CD14-positive monocyte (primary cell): ENCODE results near the gene TMEM232. TPM values are rescaled to one million over a fixed set of nuclear protein-coding genes. Genes with fewer than 3 reads are reported as not detected.

Source experiments
- DNase-seq, 3 donors: peaks; one replicate each; pipeline ENCODE4 v3.0.0-alpha.2; 2011 to 2022
- H2AFZ ChIP-seq: 2 replicates; pipeline ENCODE4 v1.6.0; 2012; ENCODE audit warnings: mild to moderate bottlenecking, low read depth, low read length, inconsistent platforms; ENCODE audit not compliant: insufficient read depth, poor library complexity, severe bottlenecking
- H3K27ac ChIP-seq, 2 donors: 1 replicate in 1 of 2; 2 replicates in 1 of 2; pipeline ENCODE4 v1.5.1; 2012 to 2013; ENCODE audit warnings: low read length in 2 of 2, control low read depth in 1 of 2, inconsistent platforms in 1 of 2, low read depth in 1 of 2, mild to moderate bottlenecking in 1 of 2
- H3K27me3 ChIP-seq, 2 donors: one replicate each; pipeline versions ENCODE4 v1.6.0 to v1.6.1; 2011 to 2013; ENCODE audit warnings: low read length in 2 of 2; ENCODE audit not compliant: control insufficient read depth in 2 of 2, insufficient read depth in 2 of 2
- H3K36me3 ChIP-seq, 2 donors: replicated peaks in 1 of 2; 1 replicate in 1 of 2; 2 replicates in 1 of 2; pipeline versions ENCODE4 v1.5.1 to v1.6.1; 2012 to 2013; ENCODE audit warnings: low read length in 2 of 2, control low read depth in 1 of 2, inconsistent platforms in 1 of 2, mild to moderate bottlenecking in 1 of 2; ENCODE audit not compliant: insufficient read depth in 2 of 2, control insufficient read depth in 1 of 2
- H3K4me1 ChIP-seq, 2 donors: 1 replicate in 1 of 2; 2 replicates in 1 of 2; pipeline versions ENCODE4 v1.5.1 to v1.6.1; 2012 to 2013; ENCODE audit warnings: low read length in 2 of 2, control low read depth in 1 of 2, inconsistent platforms in 1 of 2, mild to moderate bottlenecking in 1 of 2, moderate library complexity in 1 of 2; ENCODE audit not compliant: insufficient read depth in 2 of 2, control insufficient read depth in 1 of 2
- H3K4me2 ChIP-seq: replicated peaks from 2 replicates; pipeline ENCODE3; 2012; ENCODE audit warnings: low read length, moderate library complexity, mild to moderate bottlenecking; ENCODE audit not compliant: poor library complexity, severe bottlenecking; ENCODE audit errors: extremely low read depth
- H3K4me3 ChIP-seq, 3 experiments: fragments of 200-600 bp in 1 of 3; sonication (generic) in 1 of 3; replicated peaks in 1 of 3; 1 replicate in 2 of 3; 2 replicates in 1 of 3; pipeline ENCODE4 v1.5.1; 2011 to 2013; ENCODE audit warnings: low read length in 3 of 3, mild to moderate bottlenecking in 3 of 3, control low read depth in 2 of 3, low read depth in 2 of 3, inconsistent platforms in 1 of 3, moderate library complexity in 1 of 3
- H3K79me2 ChIP-seq: 2 replicates; pipeline ENCODE4 v1.6.0; 2012; ENCODE audit warnings: mild to moderate bottlenecking, control low read depth, inconsistent platforms, low read length, moderate library complexity; ENCODE audit not compliant: insufficient read depth
- H3K9ac ChIP-seq: 2 replicates; pipeline ENCODE4 v1.6.0; 2017; ENCODE audit warnings: low read length, mild to moderate bottlenecking; ENCODE audit not compliant: insufficient read depth, poor library complexity, severe bottlenecking
- H3K9me3 ChIP-seq, 2 donors: replicated peaks in 1 of 2; 1 replicate in 1 of 2; 2 replicates in 1 of 2; pipeline versions ENCODE4 v1.5.1 to v1.6.1; 2012 to 2013; ENCODE audit warnings: low read length in 2 of 2, control low read depth in 1 of 2; ENCODE audit not compliant: control insufficient read depth in 1 of 2, insufficient read depth in 1 of 2
- H4K20me1 ChIP-seq: 2 replicates; pipeline ENCODE4 v1.6.0; 2012; ENCODE audit warnings: mild to moderate bottlenecking, low read length, control low read depth, moderate library complexity; ENCODE audit not compliant: insufficient read depth
- H3K27ac Mint-ChIP-seq, 7 donors: one replicate each; pipeline ENCODE4 v1.8.0; 2020; ENCODE audit warnings: mild to moderate bottlenecking in 7 of 7, mixed read lengths in 7 of 7, moderate library complexity in 6 of 7, inconsistent platforms in 2 of 7
- H3K27me3 Mint-ChIP-seq, 3 donors: one replicate each; pipeline ENCODE4 v1.8.0; 2021 to 2022; ENCODE audit warnings: low read depth in 3 of 3, mild to moderate bottlenecking in 3 of 3, mixed read lengths in 3 of 3, moderate library complexity in 3 of 3, inconsistent platforms in 1 of 3
- H3K36me3 Mint-ChIP-seq, 2 donors: one replicate each; pipeline ENCODE4 v1.8.0; 2020; ENCODE audit warnings: mixed read lengths in 2 of 2, inconsistent platforms in 1 of 2, mild to moderate bottlenecking in 1 of 2
- H3K4me1 Mint-ChIP-seq: one replicate; pipeline ENCODE4 v1.8.0; 2020; ENCODE audit warnings: mild to moderate bottlenecking, mixed read lengths
- H3K4me3 Mint-ChIP-seq, 2 donors: one replicate each; pipeline ENCODE4 v1.8.0; 2020; ENCODE audit warnings: mild to moderate bottlenecking in 2 of 2, mixed read lengths in 2 of 2, moderate library complexity in 1 of 2
- H3K9me3 Mint-ChIP-seq, 7 donors: one replicate each; pipeline ENCODE4 v1.8.0; 2020 to 2022; ENCODE audit warnings: mixed read lengths in 7 of 7, mild to moderate bottlenecking in 6 of 7, moderate library complexity in 6 of 7, inconsistent platforms in 2 of 7
- CTCF ChIP-seq: fragments of 200-600 bp; IDR thresholded peaks from one replicate; pipeline ENCODE4 v1.8.0; 2022; ENCODE audit warnings: antibody characterized with exemption, mild to moderate bottlenecking
- WGBS: methylation state at CpG from one replicate; pipeline ENCODE4 v1.1.5; 2013; ENCODE audit warnings: missing lambda C conversion rate; ENCODE audit not compliant: insufficient coverage; 5-methylcytosine and 5-hydroxymethylcytosine counted together
- intact Hi-C, 2 donors: fragments of 100-400 bp; cut with micrococcal nuclease; formaldehyde crosslinking; loops; one replicate each; pipeline versions ENCODE4 v1.15.0 to v1.15.1; 2023
- polyA plus RNA-seq, 3 donors: library from polyadenylated mRNA; depleted of rRNA in 1 of 3; unstranded in 2 of 3; stranded (reverse) in 1 of 3; fragments of 300-500 nt in 2 of 3; fragments of >200 nt in 1 of 3; fragmentation: Illumina TruSeq in 2 of 3; gene quantifications; 1 replicate in 2 of 3; 2 replicates in 1 of 3; pipeline ENCODE4 v1.2.3, GENCODE V29; 2012 to 2021

Gene TMEM232
- polyA plus RNA-seq, 3 donors, result 0.04 to 1.4 (median 0.59) TPM

- H3K4me1 Mint-ChIP-seq, result no peaks in the 10 kb centered on the region
- WGBS, result no CpG with 5 or more reads among the region's 1 CpG
Observed at GRCh38 chr5:110561510-110561909, 165.0 kb downstream of the TMEM232 start.

GRCh38 chr5:110549301-110549700 lies 177.2 kb downstream of the TMEM232 start:
- Histone ChIP-seq H4K20me1 (no peaks in the 10 kb centered on the region), H3K4me3 (no peak overlapping the region), H2AFZ (no peak overlapping the region), H3K27me3 (no peaks in the 10 kb centered on the region), H3K79me2 (no peaks in the 10 kb centered on the region), H3K9ac (no peak overlapping the region), H3K4me2 (no peak overlapping the region), H3K4me1 (no peaks in the 10 kb centered on the region), H3K27ac (no peak overlapping the region), H3K9me3 (no peaks in the 10 kb centered on the region), H3K36me3 (no peaks in the 10 kb centered on the region)
- no peak overlapping the region for H3K27ac Mint-ChIP-seq
- no peak for TF ChIP-seq CTCF
- WGBS, result 100% methylated on average over 1 of the region's 3 CpGs
- H3K36me3 Mint-ChIP-seq, result no peaks in the 10 kb centered on the region
- DNase-seq, result no peak
- intact Hi-C loops, result no loop called here
- H3K4me3 Mint-ChIP-seq, result no peak overlapping the region
- H3K27me3 Mint-ChIP-seq, result peaks cover 0 to 3% (median 0%) of the 10 kb centered on the region in 3 donors
- H3K9me3 Mint-ChIP-seq, result peaks cover 0 to 10% (median 3%) of the 10 kb centered on the region in 7 donors
- H3K4me1 Mint-ChIP-seq, result no peaks in the 10 kb centered on the region

More at GRCh38 chr5:110561510-110561909, 165.0 kb downstream of the TMEM232 start:
- Mint-ChIP-seq H3K9me3 (peaks cover 0 to 10% (median 7%) of the 10 kb centered on the region in 7 donors), H3K27ac (no peak overlapping the region), H3K27me3 (peaks cover 0 to 2% (median 0%) of the 10 kb centered on the region in 3 donors), H3K36me3 (no peaks in the 10 kb centered on the region), H3K4me3 (no peak overlapping the region)
- no peak overlapping the region for H3K4me3 ChIP-seq
- no peaks in the 10 kb centered on the region for H4K20me1 ChIP-seq
- no peaks in the 10 kb centered on the region for H3K4me1 ChIP-seq
- peaks cover 11 to 29% of the 10 kb centered on the region in 2 donors for H3K9me3 ChIP-seq
- H3K79me2 ChIP-seq, result no peaks in the 10 kb centered on the region
- no peaks in the 10 kb centered on the region for H3K27me3 ChIP-seq
- no peaks in the 10 kb centered on the region for H3K36me3 ChIP-seq
- no peak for TF ChIP-seq CTCF
- H3K27ac ChIP-seq, result no peak overlapping the region
- H3K9ac ChIP-seq, result no peak overlapping the region
- intact Hi-C loops, result no loop called here
- H2AFZ ChIP-seq, result no peak overlapping the region
- no peak for DNase-seq
- H3K4me2 ChIP-seq, result no peak overlapping the region
